ENCODE results near the gene CRIP1. TPM values are rescaled to one million over a fixed set of nuclear protein-coding genes. Genes with fewer than 3 reads are reported as not detected.

The CRIP1 gene
- polyA plus RNA-seq, 1 donor (not counting 4 experiments of a cell fraction or from before 2014, with no cell fraction given) = 1.7 TPM

DNA sequence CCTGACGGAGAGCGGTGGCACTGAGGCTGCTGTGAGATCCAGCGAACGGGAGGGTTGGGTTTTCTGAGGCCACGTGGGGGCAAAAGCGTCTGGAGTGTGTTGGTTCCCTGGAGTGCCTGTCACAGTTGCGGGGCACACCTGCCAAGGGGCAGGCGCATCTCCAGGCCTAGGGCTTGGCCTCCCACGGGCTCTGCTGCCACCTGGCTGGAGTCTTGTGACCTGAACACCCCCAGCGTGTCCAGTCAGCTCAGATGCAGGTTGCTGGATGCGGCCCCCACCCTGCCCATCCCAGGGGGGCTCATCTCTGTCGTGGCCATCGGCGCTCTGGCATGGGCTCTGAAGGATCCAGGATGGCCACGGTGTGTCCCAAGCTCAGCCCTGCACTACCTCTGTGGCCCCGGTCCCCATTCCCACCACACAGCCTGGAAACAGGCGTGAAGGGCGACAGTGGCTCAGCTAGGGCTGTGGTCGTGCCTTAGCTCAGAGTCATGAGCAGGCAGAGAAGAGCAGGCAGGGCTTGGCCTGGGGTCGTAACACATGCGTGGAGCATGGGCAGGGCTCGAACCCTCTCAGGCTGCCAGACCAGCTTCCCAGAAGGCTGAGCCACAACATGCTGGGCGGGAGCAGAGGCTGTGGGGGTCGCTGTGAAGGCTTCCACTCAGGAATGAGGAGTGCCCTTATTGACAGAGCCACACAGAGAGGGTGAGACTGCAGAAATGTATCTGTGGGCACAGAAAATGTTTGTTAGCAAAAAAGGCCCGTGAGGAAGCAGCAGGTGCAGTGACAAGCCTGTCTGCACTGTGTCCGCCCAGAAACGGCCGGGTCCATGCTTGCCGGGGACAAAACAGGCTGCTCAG lies 35.6 kb upstream of the CRIP1 start:
- FAIRE-seq = no peak
- Histone ChIP-seq H3K9me3 (ENCODE audit: control insufficient read depth, low read depth, low read length) (no peaks in the 10 kb centered on the region), H3K36me3 (ENCODE audit: control insufficient read depth in 2 of 2, extremely low read depth in 1 of 2, insufficient read depth in 2 of 2, low read length in 2 of 2) (peaks cover 13 to 30% of the 10 kb centered on the region in 2 experiments), H3K79me2 (ENCODE audit: control insufficient read depth, insufficient read depth, low read length) (peaks cover 13% of the 10 kb centered on the region), H2AFZ (ENCODE audit: control insufficient read depth, low read length) (no peak overlapping the region), H4K20me1 (ENCODE audit: control insufficient read depth, extremely low read depth, insufficient read depth, low read length) (peaks cover 2% of the 10 kb centered on the region), H3K9ac (ENCODE audit: control insufficient read depth, extremely low read depth, insufficient read depth, low read length) (no peak overlapping the region), H3K27ac (ENCODE audit: control insufficient read depth, insufficient read depth, low read length) (no peak overlapping the region), H3K9me1 (ENCODE audit: control insufficient read depth, extremely low read depth, insufficient read depth, low read length) (no peaks in the 10 kb centered on the region), H3K4me3 (ENCODE audit: control insufficient read depth in 2 of 3, extremely low read depth in 1 of 3, insufficient read depth in 2 of 3, low read depth in 1 of 3, low read length in 3 of 3) (no peak overlapping the region), H3K27me3 (ENCODE audit: control insufficient read depth, extremely low read depth, insufficient read depth, low read length) (no peaks in the 10 kb centered on the region), H3K4me2 (ENCODE audit: control insufficient read depth, extremely low read depth, insufficient read depth, low read depth, low read length) (no peak overlapping the region), H3K4me1 (ENCODE audit: control insufficient read depth, extremely low read depth, insufficient read depth, low read length) (no peaks in the 10 kb centered on the region)
- dilution Hi-C loops (cut with MboI; ENCODE audit: extremely low pct_ligation_motif_present, low sequenced_read_pairs) = no loop called here
- DNase-seq (ENCODE audit: low read depth, low spot score) = no peak
- no peak for TF ChIP-seq EZH2 (IDR thresholded peaks at IDR 0.05; ENCODE audit: low read length)
- TF ChIP-seq, protein P1, sequence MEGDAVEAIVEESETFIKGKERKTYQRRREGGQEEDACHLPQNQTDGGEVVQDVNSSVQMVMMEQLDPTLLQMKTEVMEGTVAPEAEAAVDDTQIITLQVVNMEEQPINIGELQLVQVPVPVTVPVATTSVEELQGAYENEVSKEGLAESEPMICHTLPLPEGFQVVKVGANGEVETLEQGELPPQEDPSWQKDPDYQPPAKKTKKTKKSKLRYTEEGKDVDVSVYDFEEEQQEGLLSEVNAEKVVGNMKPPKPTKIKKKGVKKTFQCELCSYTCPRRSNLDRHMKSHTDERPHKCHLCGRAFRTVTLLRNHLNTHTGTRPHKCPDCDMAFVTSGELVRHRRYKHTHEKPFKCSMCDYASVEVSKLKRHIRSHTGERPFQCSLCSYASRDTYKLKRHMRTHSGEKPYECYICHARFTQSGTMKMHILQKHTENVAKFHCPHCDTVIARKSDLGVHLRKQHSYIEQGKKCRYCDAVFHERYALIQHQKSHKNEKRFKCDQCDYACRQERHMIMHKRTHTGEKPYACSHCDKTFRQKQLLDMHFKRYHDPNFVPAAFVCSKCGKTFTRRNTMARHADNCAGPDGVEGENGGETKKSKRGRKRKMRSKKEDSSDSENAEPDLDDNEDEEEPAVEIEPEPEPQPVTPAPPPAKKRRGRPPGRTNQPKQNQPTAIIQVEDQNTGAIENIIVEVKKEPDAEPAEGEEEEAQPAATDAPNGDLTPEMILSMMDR (optimal IDR thresholded peaks at IDR 0.05 in 1 of 3, IDR thresholded peaks at IDR 0.05 in 1 of 3, conservative IDR thresholded peaks at IDR 0.05 in 1 of 3; ENCODE audit: extremely low read depth in 1 of 3, insufficient read depth in 2 of 3, low read length in 3 of 3) = no peak

DNA sequence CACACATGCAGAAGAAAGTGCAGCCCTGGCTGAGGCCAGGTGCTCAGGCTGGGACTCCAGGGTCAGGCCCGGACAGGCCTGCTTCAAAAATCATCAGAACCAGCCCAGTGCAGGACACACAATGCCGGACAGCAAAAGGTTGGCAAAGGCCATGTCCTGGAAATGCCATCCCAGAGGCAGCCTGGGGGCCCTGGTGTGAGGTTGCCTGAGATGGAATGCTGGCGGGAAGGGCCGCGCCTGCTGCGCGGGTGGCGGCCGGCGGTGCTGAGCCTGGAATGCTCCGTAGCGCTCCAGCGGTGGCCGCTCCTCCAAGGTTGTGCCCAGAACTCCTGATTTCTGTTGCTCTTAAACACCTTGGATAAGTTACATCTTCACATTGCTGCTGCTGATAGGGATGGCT lies 33.7 kb upstream of the CRIP1 start:
- Histone ChIP-seq H3K9me1 (ENCODE audit: control insufficient read depth, extremely low read depth, insufficient read depth, low read length) (no peaks in the 10 kb centered on the region), H3K4me2 (ENCODE audit: control insufficient read depth, extremely low read depth, insufficient read depth, low read depth, low read length) (no peak overlapping the region), H3K36me3 (ENCODE audit: control insufficient read depth in 2 of 2, extremely low read depth in 1 of 2, insufficient read depth in 2 of 2, low read length in 2 of 2) (peaks cover 16 to 40% of the 10 kb centered on the region in 2 experiments), H3K79me2 (ENCODE audit: control insufficient read depth, insufficient read depth, low read length) (peaks cover 3% of the 10 kb centered on the region), H3K9ac (ENCODE audit: control insufficient read depth, extremely low read depth, insufficient read depth, low read length) (no peak overlapping the region), H3K9me3 (ENCODE audit: control insufficient read depth, low read depth, low read length) (no peaks in the 10 kb centered on the region), H3K27me3 (ENCODE audit: control insufficient read depth, extremely low read depth, insufficient read depth, low read length) (no peaks in the 10 kb centered on the region), H2AFZ (ENCODE audit: control insufficient read depth, low read length) (no peak overlapping the region), H4K20me1 (ENCODE audit: control insufficient read depth, extremely low read depth, insufficient read depth, low read length) (no peaks in the 10 kb centered on the region), H3K4me3 (ENCODE audit: control insufficient read depth in 2 of 3, extremely low read depth in 1 of 3, insufficient read depth in 2 of 3, low read depth in 1 of 3, low read length in 3 of 3) (no peak overlapping the region), H3K27ac (ENCODE audit: control insufficient read depth, insufficient read depth, low read length) (no peak overlapping the region), H3K4me1 (ENCODE audit: control insufficient read depth, extremely low read depth, insufficient read depth, low read length) (no peaks in the 10 kb centered on the region)
- dilution Hi-C loops (cut with MboI; ENCODE audit: extremely low pct_ligation_motif_present, low sequenced_read_pairs) = no loop called here
- DNase-seq (ENCODE audit: low read depth, low spot score) (no peak), FAIRE-seq (no peak)
- TF ChIP-seq EZH2 (IDR thresholded peaks at IDR 0.05; ENCODE audit: low read length) = no peak
- TF ChIP-seq, protein P1 (optimal IDR thresholded peaks at IDR 0.05 in 1 of 3, IDR thresholded peaks at IDR 0.05 in 1 of 3, conservative IDR thresholded peaks at IDR 0.05 in 1 of 3; ENCODE audit: extremely low read depth in 1 of 3, insufficient read depth in 2 of 3, low read length in 3 of 3) = no peak

Measured in keratinocyte (primary cell).